ENCODE measurements around the gene CASKIN1.
"Not testable (repeated sequence)": the region's sequence is repeated elsewhere in the genome, so short reads cannot be mapped to it uniquely, and the experiment has no call there.

Gene CASKIN1

GRCh38 chr16:2243031-2243528 is 46.7 kb upstream of the CASKIN1 start:
- Histone ChIP-seq H3K27me3 (ENCODE audit: control insufficient read depth in 3 of 3, insufficient read depth in 3 of 3, low read depth in 1 of 3, low read length in 3 of 3) (no peaks in the 10 kb centered on the region), H3K27ac (replicated peaks; ENCODE audit: low read length) (no peak overlapping the region), H3K9me3 (replicated peaks in 1 of 2; ENCODE audit: control insufficient read depth in 2 of 2, insufficient read depth in 1 of 2, low read depth in 1 of 2, low read length in 2 of 2) (no peaks in the 10 kb centered on the region), H3K4me3 (ENCODE audit: low read length in 2 of 2) (no peak overlapping the region), H3K9ac (ENCODE audit: low read depth, low read length, poor library complexity) (no peak overlapping the region), H3K4ac (ENCODE audit: low read length) (no peak overlapping the region), H2AFZ (ENCODE audit: low read length) (no peak overlapping the region), H2AK5ac (ENCODE audit: low read depth, low read length) (no peak overlapping the region), H4K91ac (ENCODE audit: low read depth, low read length, poor library complexity) (no peak overlapping the region), H3K79me1 (ENCODE audit: low read depth, low read length) (peaks cover 4% of the 10 kb centered on the region), H4K8ac (ENCODE audit: low read depth, low read length) (no peak overlapping the region), H2BK15ac (ENCODE audit: low read length) (no peak overlapping the region), H3K18ac (ENCODE audit: low read length) (no peak overlapping the region), H3K4me1 (ENCODE audit: control insufficient read depth in 2 of 2, insufficient read depth in 1 of 2, low read depth in 1 of 2, low read length in 2 of 2) (peaks cover 0 to 3% of the 10 kb centered on the region in 2 donors), H3K4me2 (ENCODE audit: insufficient read depth, low read length, poor library complexity, severe bottlenecking) (no peak overlapping the region), H3K23ac (ENCODE audit: low read depth, low read length, poor library complexity) (no peak overlapping the region), H3K14ac (ENCODE audit: low read length) (no peak overlapping the region), H2BK5ac (ENCODE audit: low read length) (no peak overlapping the region), H3K36me3 (replicated peaks in 1 of 2; ENCODE audit: control insufficient read depth in 2 of 2, insufficient read depth in 2 of 2, low read length in 2 of 2) (peaks cover 42 to 82% of the 10 kb centered on the region in 2 donors), H2BK12ac (ENCODE audit: low read length) (no peak overlapping the region), H2BK120ac (ENCODE audit: low read depth, low read length) (no peak overlapping the region)
- DNase-seq (ENCODE audit: low spot score): no peak
- WGBS, 2 donors (ENCODE audit: extremely low coverage in 2 of 2, insufficient read length in 2 of 2, insufficient replicate concordance in 1 of 2): no CpG with 5 or more reads among the region's 19 CpGs

- no peak for DNase-seq (ENCODE audit: low spot score)
- no peaks in the 10 kb centered on the region for H3K9me3 ChIP-seq (replicated peaks in 1 of 2; ENCODE audit: control insufficient read depth in 2 of 2, insufficient read depth in 1 of 2, low read depth in 1 of 2, low read length in 2 of 2)
- no peak overlapping the region for H4K8ac ChIP-seq (ENCODE audit: low read depth, low read length)
- no peak overlapping the region for H3K4me2 ChIP-seq (ENCODE audit: insufficient read depth, low read length, poor library complexity, severe bottlenecking)
- peaks cover 0 to 6% of the 10 kb centered on the region in 2 donors for H3K4me1 ChIP-seq (ENCODE audit: control insufficient read depth in 2 of 2, insufficient read depth in 1 of 2, low read depth in 1 of 2, low read length in 2 of 2)
- no peak overlapping the region for H2BK12ac ChIP-seq (ENCODE audit: low read length)
- no peak overlapping the region for H3K18ac ChIP-seq (ENCODE audit: low read length)
- no peak overlapping the region for H3K4ac ChIP-seq (ENCODE audit: low read length)
- peaks cover 0 to 4% (median under 1%) of the 10 kb centered on the region in 3 experiments for H3K27me3 ChIP-seq (ENCODE audit: control insufficient read depth in 3 of 3, insufficient read depth in 3 of 3, low read depth in 1 of 3, low read length in 3 of 3)
- no peak overlapping the region for H3K14ac ChIP-seq (ENCODE audit: low read length)
- peaks cover 5% of the 10 kb centered on the region for H3K79me1 ChIP-seq (ENCODE audit: low read depth, low read length)
- no peak overlapping the region for H4K91ac ChIP-seq (ENCODE audit: low read depth, low read length, poor library complexity)
- no peak overlapping the region for H3K27ac ChIP-seq (replicated peaks; ENCODE audit: low read length)
- no peak overlapping the region for H3K23ac ChIP-seq (ENCODE audit: low read depth, low read length, poor library complexity)
- no CpG with 5 or more reads among the region's 11 CpGs for WGBS, 2 donors (ENCODE audit: extremely low coverage in 2 of 2, insufficient read length in 2 of 2, insufficient replicate concordance in 1 of 2)
- no peak overlapping the region for H2BK120ac ChIP-seq (ENCODE audit: low read depth, low read length)
- H3K9ac ChIP-seq (ENCODE audit: low read depth, low read length, poor library complexity): no peak overlapping the region
- peaks cover 42 to 82% of the 10 kb centered on the region in 2 donors for H3K36me3 ChIP-seq (replicated peaks in 1 of 2; ENCODE audit: control insufficient read depth in 2 of 2, insufficient read depth in 2 of 2, low read length in 2 of 2)
- no peak overlapping the region for H2AFZ ChIP-seq (ENCODE audit: low read length)
- H2BK15ac ChIP-seq (ENCODE audit: low read length): no peak overlapping the region
- H2BK5ac ChIP-seq (ENCODE audit: low read length): no peak overlapping the region
- no peak overlapping the region for H2AK5ac ChIP-seq (ENCODE audit: low read depth, low read length)
- H3K4me3 ChIP-seq (ENCODE audit: low read length in 2 of 2): no peak overlapping the region
Measured at GRCh38 chr16:2242598-2242997, 46.2 kb upstream of the CASKIN1 start.

- H3K4me1 ChIP-seq (ENCODE audit: control insufficient read depth in 2 of 2, insufficient read depth in 1 of 2, low read depth in 1 of 2, low read length in 2 of 2): peaks cover 0 to 16% of the 10 kb centered on the region in 2 donors
Measured at GRCh38 chr16:2240331-2240730, 43.9 kb upstream of the CASKIN1 start.

GRCh38 chr16:2238838-2239675 is 42.7 kb upstream of the CASKIN1 start:
- H3K27ac ChIP-seq (replicated peaks; ENCODE audit: low read length): no peak overlapping the region
- WGBS, 2 donors (ENCODE audit: extremely low coverage in 2 of 2, insufficient read length in 2 of 2, insufficient replicate concordance in 1 of 2): no CpG with 5 or more reads among the region's 15 CpGs
- H2AK5ac ChIP-seq (ENCODE audit: low read depth, low read length): peak overlapping the region; percentile 46
- H4K8ac ChIP-seq (ENCODE audit: low read depth, low read length): no peak overlapping the region
- H3K9me3 ChIP-seq (replicated peaks in 1 of 2; ENCODE audit: control insufficient read depth in 2 of 2, insufficient read depth in 1 of 2, low read depth in 1 of 2, low read length in 2 of 2): peaks cover 0 to 1% of the 10 kb centered on the region in 2 donors
- H3K4me2 ChIP-seq (ENCODE audit: insufficient read depth, low read length, poor library complexity, severe bottlenecking): no peak overlapping the region
- no peak overlapping the region for H2BK5ac ChIP-seq (ENCODE audit: low read length)
- H2BK12ac ChIP-seq (ENCODE audit: low read length): no peak overlapping the region
- peak overlapping the region; percentile 38 for H3K18ac ChIP-seq (ENCODE audit: low read length)
- peaks cover 0 to 22% (median 7%) of the 10 kb centered on the region in 3 experiments for H3K27me3 ChIP-seq (ENCODE audit: control insufficient read depth in 3 of 3, insufficient read depth in 3 of 3, low read depth in 1 of 3, low read length in 3 of 3)
- H3K14ac ChIP-seq (ENCODE audit: low read length): peak overlapping the region; percentile 21
- H3K9ac ChIP-seq (ENCODE audit: low read depth, low read length, poor library complexity): no peak overlapping the region
- peaks cover 10% of the 10 kb centered on the region for H3K79me1 ChIP-seq (ENCODE audit: low read depth, low read length)
- H2BK15ac ChIP-seq (ENCODE audit: low read length): no peak overlapping the region
- no peak overlapping the region for H4K91ac ChIP-seq (ENCODE audit: low read depth, low read length, poor library complexity)
- H3K4me3 ChIP-seq (ENCODE audit: low read length in 2 of 2): no peak overlapping the region
- H2BK120ac ChIP-seq (ENCODE audit: low read depth, low read length): no peak overlapping the region
- no peak for DNase-seq (ENCODE audit: low spot score)
- H3K4ac ChIP-seq (ENCODE audit: low read length): no peak overlapping the region
- H3K36me3 ChIP-seq (replicated peaks in 1 of 2; ENCODE audit: control insufficient read depth in 2 of 2, insufficient read depth in 2 of 2, low read length in 2 of 2): peaks cover 30 to 72% of the 10 kb centered on the region in 2 donors
- H3K4me1 ChIP-seq (ENCODE audit: control insufficient read depth in 2 of 2, insufficient read depth in 1 of 2, low read depth in 1 of 2, low read length in 2 of 2): peaks cover 0 to 16% of the 10 kb centered on the region in 2 donors
- peak overlapping the region; percentile 93 for H3K23ac ChIP-seq (ENCODE audit: low read depth, low read length, poor library complexity)
- no peak overlapping the region for H2AFZ ChIP-seq (ENCODE audit: low read length)

More at GRCh38 chr16:2240331-2240730, 43.9 kb upstream of the CASKIN1 start:
- H3K9me3 ChIP-seq (replicated peaks in 1 of 2; ENCODE audit: control insufficient read depth in 2 of 2, insufficient read depth in 1 of 2, low read depth in 1 of 2, low read length in 2 of 2); H2BK5ac ChIP-seq (ENCODE audit: low read length); H3K4ac ChIP-seq (ENCODE audit: low read length); H3K23ac ChIP-seq (ENCODE audit: low read depth, low read length, poor library complexity); H3K9ac ChIP-seq (ENCODE audit: low read depth, low read length, poor library complexity); H3K4me3 ChIP-seq (ENCODE audit: low read length in 2 of 2); H3K14ac ChIP-seq (ENCODE audit: low read length); H2BK15ac ChIP-seq (ENCODE audit: low read length); H2BK120ac ChIP-seq (ENCODE audit: low read depth, low read length); H4K8ac ChIP-seq (ENCODE audit: low read depth, low read length); DNase-seq (ENCODE audit: low spot score); H4K91ac ChIP-seq (ENCODE audit: low read depth, low read length, poor library complexity); H3K4me2 ChIP-seq (ENCODE audit: insufficient read depth, low read length, poor library complexity, severe bottlenecking); H2BK12ac ChIP-seq (ENCODE audit: low read length); H3K79me1 ChIP-seq (ENCODE audit: low read depth, low read length); H3K18ac ChIP-seq (ENCODE audit: low read length); H3K27ac ChIP-seq (replicated peaks; ENCODE audit: low read length); H2AK5ac ChIP-seq (ENCODE audit: low read depth, low read length); H2AFZ ChIP-seq (ENCODE audit: low read length): not testable (repeated sequence)
- WGBS, 2 donors (ENCODE audit: extremely low coverage in 2 of 2, insufficient read length in 2 of 2, insufficient replicate concordance in 1 of 2): no CpG with 5 or more reads among the region's 9 CpGs
- peaks cover 0 to 22% (median 7%) of the 10 kb centered on the region in 3 experiments for H3K27me3 ChIP-seq (ENCODE audit: control insufficient read depth in 3 of 3, insufficient read depth in 3 of 3, low read depth in 1 of 3, low read length in 3 of 3)
- peaks cover 33 to 73% of the 10 kb centered on the region in 2 donors for H3K36me3 ChIP-seq (replicated peaks in 1 of 2; ENCODE audit: control insufficient read depth in 2 of 2, insufficient read depth in 2 of 2, low read length in 2 of 2)

Data from neuronal stem cell (in vitro differentiated cells).